ENCODE measurements around the gene WDR48. TPM values are rescaled to one million over a fixed set of nuclear protein-coding genes. Genes with fewer than 3 reads are reported as not detected.

Gene WDR48
- total RNA-seq, 2 experiments from 2014 or later: 81.2 to 88.6 TPM

GRCh38 chr3:39108200-39108710 is 56.4 kb downstream of the WDR48 start:
- peaks cover 10% of the 10 kb centered on the region for H3K36me3 Mint-ChIP-seq (ENCODE audit: low read depth)
- no peaks in the 10 kb centered on the region for H3K27me3 Mint-ChIP-seq
- H3K27ac ChIP-seq (ENCODE audit: low read depth in 1 of 2, low read length in 2 of 2): peak overlapping the region in 1 of 2 donors; percentile 53
- H3K27me3 ChIP-seq (ENCODE audit: control insufficient read depth in 1 of 2, insufficient read depth in 2 of 2, low read length in 2 of 2): no peaks in the 10 kb centered on the region
- peaks cover 43% of the 10 kb centered on the region for H3K4me1 Mint-ChIP-seq (ENCODE audit: low read depth)
- DNase-seq: peak in 6 of 14 experiments; percentile 13 to 77 (median 49)
- intact Hi-C loops (cut with DNase I, micrococcal nuclease): loop anchor here in 1 of 2 experiments (5.0 kb wide), 1 partner anchor 274 kb away; the partner anchor contains the start of gene SLC25A38
- peak overlapping the region; percentile 81 for H3K27ac Mint-ChIP-seq
- TF ChIP-seq CTCF (IDR thresholded peaks at IDR 0.05): no peak
- peak; percentile 41 for ATAC-seq (ENCODE audit: poor library complexity)
- CTCF ChIA-PET: interaction anchor here (1.0 to 2.3 kb wide), 3 partner anchors 18 to 180 kb away, joined by 3 to 9 read pairs (median 4); no protein-coding TSS in a partner anchor
- H3K4me3 Mint-ChIP-seq: peak overlapping the region; percentile 97
- no peaks in the 10 kb centered on the region for H3K9me3 Mint-ChIP-seq
- H3K4me1 ChIP-seq (ENCODE audit: insufficient read depth, low read length): peaks cover 51% of the 10 kb centered on the region
- H3K4me3 ChIP-seq (ENCODE audit: low read length): peak overlapping the region; percentile 96
- H3K9me3 ChIP-seq (ENCODE audit: control insufficient read depth in 1 of 2, insufficient read depth in 1 of 2, low read length in 2 of 2): no peaks in the 10 kb centered on the region
- H3K36me3 ChIP-seq (ENCODE audit: insufficient read depth, low read length): no peaks in the 10 kb centered on the region
- POLR2A ChIA-PET: interaction anchor here (0.5 to 2.2 kb wide), 6 partner anchors 9 to 70 kb away, joined by 3 to 10 read pairs (median 4); no protein-coding TSS in a partner anchor

GRCh38 chr3:39109086-39109485 is 57.3 kb downstream of the WDR48 start:
- Mint-ChIP-seq H3K27me3 (no peaks in the 10 kb centered on the region), H3K9me3 (no peaks in the 10 kb centered on the region), H3K36me3 (ENCODE audit: low read depth) (peaks cover 10% of the 10 kb centered on the region), H3K4me3 (peak overlapping the region; percentile 97), H3K4me1 (ENCODE audit: low read depth) (peaks cover 38% of the 10 kb centered on the region), H3K27ac (no peak overlapping the region)
- no peak for ATAC-seq (ENCODE audit: poor library complexity)
- TF ChIP-seq CTCF (IDR thresholded peaks at IDR 0.05): no peak
- peaks cover 43% of the 10 kb centered on the region for H3K4me1 ChIP-seq (ENCODE audit: insufficient read depth, low read length)
- H3K36me3 ChIP-seq (ENCODE audit: insufficient read depth, low read length): no peaks in the 10 kb centered on the region
- no peak overlapping the region for H3K27ac ChIP-seq (ENCODE audit: low read depth in 1 of 2, low read length in 2 of 2)
- ChIA-PET CTCF (interaction anchor here (1.0 to 2.3 kb wide), 2 partner anchors 17 to 46 kb away, joined by 3 to 9 read pairs; no protein-coding TSS in a partner anchor), POLR2A (interaction anchor here (1.1 to 2.2 kb wide), 3 partner anchors 9 to 41 kb away, joined by 3 to 10 read pairs (median 3); no protein-coding TSS in a partner anchor)
- no peak overlapping the region for H3K4me3 ChIP-seq (ENCODE audit: low read length)
- intact Hi-C loops (cut with DNase I, micrococcal nuclease): loop anchor here in 1 of 2 experiments (5.0 kb wide), 1 partner anchor 273 kb away; the partner anchor contains the start of gene SLC25A38
- no peak for DNase-seq
- H3K27me3 ChIP-seq (ENCODE audit: control insufficient read depth in 1 of 2, insufficient read depth in 2 of 2, low read length in 2 of 2): no peaks in the 10 kb centered on the region
- no peaks in the 10 kb centered on the region for H3K9me3 ChIP-seq (ENCODE audit: control insufficient read depth in 1 of 2, insufficient read depth in 1 of 2, low read length in 2 of 2)

- H3K27me3 ChIP-seq (ENCODE audit: control insufficient read depth in 1 of 2, insufficient read depth in 2 of 2, low read length in 2 of 2): no peaks in the 10 kb centered on the region
- no peak overlapping the region for H3K27ac ChIP-seq (ENCODE audit: low read depth in 1 of 2, low read length in 2 of 2)
- no peaks in the 10 kb centered on the region for H3K9me3 ChIP-seq (ENCODE audit: control insufficient read depth in 1 of 2, insufficient read depth in 1 of 2, low read length in 2 of 2)
- no peaks in the 10 kb centered on the region for H3K36me3 ChIP-seq (ENCODE audit: insufficient read depth, low read length)
- DNase-seq (no peak), ATAC-seq (ENCODE audit: poor library complexity) (no peak)
- Mint-ChIP-seq H3K36me3 (ENCODE audit: low read depth) (peaks cover 10% of the 10 kb centered on the region), H3K4me3 (no peak overlapping the region), H3K9me3 (no peaks in the 10 kb centered on the region), H3K4me1 (ENCODE audit: low read depth) (peaks cover 34% of the 10 kb centered on the region), H3K27me3 (no peaks in the 10 kb centered on the region), H3K27ac (no peak overlapping the region)
- H3K4me1 ChIP-seq (ENCODE audit: insufficient read depth, low read length): peaks cover 33% of the 10 kb centered on the region
- POLR2A ChIA-PET: no interaction called here
- CTCF ChIA-PET: no interaction called here
- intact Hi-C loops (cut with DNase I, micrococcal nuclease): no loop called here
- H3K4me3 ChIP-seq (ENCODE audit: low read length): no peak overlapping the region
- TF ChIP-seq CTCF (IDR thresholded peaks at IDR 0.05): no peak
Observed at GRCh38 chr3:39110041-39110639, 58.3 kb downstream of the WDR48 start.

Data from CD4-positive, alpha-beta T cell (primary cell).